Neuron (in vitro differentiated cells): Measurements from ENCODE around the gene CAMKMT.

Source experiments
- H2AFZ ChIP-seq: one replicate; pipeline ENCODE4 v1.6.1; 2013; ENCODE audit warnings: low read depth, mild to moderate bottlenecking, inconsistent platforms, low read length, moderate library complexity
- H3K27me3 ChIP-seq: one replicate; pipeline ENCODE4 v1.6.1; 2013; ENCODE audit warnings: low read length; ENCODE audit not compliant: insufficient read depth
- H3K36me3 ChIP-seq: one replicate; pipeline ENCODE4 v1.6.1; 2013; ENCODE audit warnings: low read length; ENCODE audit not compliant: insufficient read depth
- H3K4me1 ChIP-seq: one replicate; pipeline ENCODE4 v1.6.1; 2013; ENCODE audit warnings: low read length; ENCODE audit not compliant: insufficient read depth
- H3K4me3 ChIP-seq: 2 replicates; pipeline ENCODE4 v1.5.1; 2013; ENCODE audit warnings: mild to moderate bottlenecking, low read length, moderate library complexity
- H3K9me3 ChIP-seq: one replicate; pipeline ENCODE4 v1.6.1; 2013; ENCODE audit warnings: low read length

Gene CAMKMT

GRCh38 chr2:44736270-44736942 is 374.7 kb downstream of the CAMKMT start:
- no peak overlapping the region for H2AFZ ChIP-seq
- no peak overlapping the region for H3K4me3 ChIP-seq
- no peaks in the 10 kb centered on the region for H3K36me3 ChIP-seq
- no peaks in the 10 kb centered on the region for H3K27me3 ChIP-seq
- peaks cover 7% of the 10 kb centered on the region for H3K9me3 ChIP-seq
- H3K4me1 ChIP-seq = no peaks in the 10 kb centered on the region

GRCh38 chr2:44740678-44741077 is 378.9 kb downstream of the CAMKMT start:
- Histone ChIP-seq H3K4me3 (no peak overlapping the region), H3K27me3 (no peaks in the 10 kb centered on the region), H3K4me1 (peaks cover 10% of the 10 kb centered on the region), H3K36me3 (no peaks in the 10 kb centered on the region), H3K9me3 (peaks cover 2% of the 10 kb centered on the region), H2AFZ (no peak overlapping the region)

- Histone ChIP-seq H3K9me3 (peaks cover 2% of the 10 kb centered on the region), H3K4me1 (peaks cover 18% of the 10 kb centered on the region), H3K27me3 (no peaks in the 10 kb centered on the region), H3K36me3 (no peaks in the 10 kb centered on the region), H2AFZ (no peak overlapping the region), H3K4me3 (no peak overlapping the region)
Measured at GRCh38 chr2:44741507-44741906, 379.8 kb downstream of the CAMKMT start.

GRCh38 chr2:44742057-44742456 is 380.3 kb downstream of the CAMKMT start:
- peaks cover 2% of the 10 kb centered on the region for H3K9me3 ChIP-seq
- H3K36me3 ChIP-seq = no peaks in the 10 kb centered on the region
- H2AFZ ChIP-seq = no peak overlapping the region
- no peak overlapping the region for H3K4me3 ChIP-seq
- no peaks in the 10 kb centered on the region for H3K27me3 ChIP-seq
- peaks cover 24% of the 10 kb centered on the region for H3K4me1 ChIP-seq

- H3K4me1 ChIP-seq = peaks cover 30% of the 10 kb centered on the region
- no peaks in the 10 kb centered on the region for H3K36me3 ChIP-seq
- H3K4me3 ChIP-seq = no peak overlapping the region
- H2AFZ ChIP-seq = no peak overlapping the region
- H3K9me3 ChIP-seq = no peaks in the 10 kb centered on the region
- H3K27me3 ChIP-seq = no peaks in the 10 kb centered on the region
Measured at GRCh38 chr2:44743473-44743872, 381.7 kb downstream of the CAMKMT start.

- no peaks in the 10 kb centered on the region for H3K36me3 ChIP-seq
- no peaks in the 10 kb centered on the region for H3K27me3 ChIP-seq
- no peak overlapping the region for H2AFZ ChIP-seq
- peaks cover 30% of the 10 kb centered on the region for H3K4me1 ChIP-seq
- H3K9me3 ChIP-seq = no peaks in the 10 kb centered on the region
- no peak overlapping the region for H3K4me3 ChIP-seq
Measured at GRCh38 chr2:44744961-44745892, 383.5 kb downstream of the CAMKMT start.

GRCh38 chr2:44745922-44746766 is 384.4 kb downstream of the CAMKMT start:
- peaks cover 30% of the 10 kb centered on the region for H3K4me1 ChIP-seq
- no peak overlapping the region for H3K4me3 ChIP-seq
- H2AFZ ChIP-seq = peak overlapping the region; percentile 66
- no peaks in the 10 kb centered on the region for H3K36me3 ChIP-seq
- H3K27me3 ChIP-seq = no peaks in the 10 kb centered on the region
- no peaks in the 10 kb centered on the region for H3K9me3 ChIP-seq

GRCh38 chr2:44746856-44747615 is 385.3 kb downstream of the CAMKMT start:
- Histone ChIP-seq H2AFZ (no peak overlapping the region), H3K36me3 (no peaks in the 10 kb centered on the region), H3K4me3 (no peak overlapping the region), H3K27me3 (no peaks in the 10 kb centered on the region), H3K9me3 (no peaks in the 10 kb centered on the region), H3K4me1 (peaks cover 30% of the 10 kb centered on the region)

- no peaks in the 10 kb centered on the region for H3K36me3 ChIP-seq
- H3K4me3 ChIP-seq = no peak overlapping the region
- no peaks in the 10 kb centered on the region for H3K27me3 ChIP-seq
- H3K4me1 ChIP-seq = peaks cover 30% of the 10 kb centered on the region
- H2AFZ ChIP-seq = no peak overlapping the region
- peaks cover 2% of the 10 kb centered on the region for H3K9me3 ChIP-seq
Measured at GRCh38 chr2:44747794-44748193, 386.0 kb downstream of the CAMKMT start.

- Histone ChIP-seq H3K27me3 (no peaks in the 10 kb centered on the region), H3K36me3 (no peaks in the 10 kb centered on the region), H3K4me3 (no peak overlapping the region), H3K9me3 (peaks cover 2% of the 10 kb centered on the region), H3K4me1 (peaks cover 11% of the 10 kb centered on the region), H2AFZ (no peak overlapping the region)
Measured at GRCh38 chr2:44751754-44752479, 390.2 kb downstream of the CAMKMT start.

GRCh38 chr2:44752761-44753160 is 391.0 kb downstream of the CAMKMT start:
- Histone ChIP-seq H3K27me3 (no peaks in the 10 kb centered on the region), H3K9me3 (peaks cover 2% of the 10 kb centered on the region), H2AFZ (no peak overlapping the region), H3K4me1 (peaks cover 6% of the 10 kb centered on the region), H3K36me3 (no peaks in the 10 kb centered on the region), H3K4me3 (no peak overlapping the region)
